ENCODE data around the gene JMJD1C. TPM values are rescaled to one million over a fixed set of nuclear protein-coding genes. Genes with fewer than 3 reads are reported as not detected.

The JMJD1C gene
- total RNA-seq, 1 donor from 2014 or later = 105 TPM

DNA sequence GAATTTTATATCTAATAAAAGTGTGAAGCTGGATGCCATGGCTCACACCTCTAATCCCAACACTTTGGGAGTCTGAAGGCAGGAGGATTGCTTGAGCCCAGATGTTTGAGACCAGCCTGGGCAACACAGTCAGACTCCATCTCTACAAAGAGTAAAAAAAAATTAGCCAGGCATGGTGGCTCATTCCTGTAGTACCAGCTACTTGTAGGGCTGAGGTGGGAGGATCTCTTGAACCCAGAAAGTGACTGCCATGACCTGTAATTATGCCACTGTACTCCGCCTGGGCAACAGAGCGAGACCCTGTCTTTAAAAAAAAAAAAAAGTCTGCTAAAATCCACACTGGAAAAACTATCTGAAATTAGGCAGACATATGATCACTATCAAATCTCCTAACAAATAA is 7.6 kb downstream of the JMJD1C start:
- no peaks in the 10 kb centered on the region for H3K36me3 ChIP-seq
- TF ChIP-seq, protein P1, sequence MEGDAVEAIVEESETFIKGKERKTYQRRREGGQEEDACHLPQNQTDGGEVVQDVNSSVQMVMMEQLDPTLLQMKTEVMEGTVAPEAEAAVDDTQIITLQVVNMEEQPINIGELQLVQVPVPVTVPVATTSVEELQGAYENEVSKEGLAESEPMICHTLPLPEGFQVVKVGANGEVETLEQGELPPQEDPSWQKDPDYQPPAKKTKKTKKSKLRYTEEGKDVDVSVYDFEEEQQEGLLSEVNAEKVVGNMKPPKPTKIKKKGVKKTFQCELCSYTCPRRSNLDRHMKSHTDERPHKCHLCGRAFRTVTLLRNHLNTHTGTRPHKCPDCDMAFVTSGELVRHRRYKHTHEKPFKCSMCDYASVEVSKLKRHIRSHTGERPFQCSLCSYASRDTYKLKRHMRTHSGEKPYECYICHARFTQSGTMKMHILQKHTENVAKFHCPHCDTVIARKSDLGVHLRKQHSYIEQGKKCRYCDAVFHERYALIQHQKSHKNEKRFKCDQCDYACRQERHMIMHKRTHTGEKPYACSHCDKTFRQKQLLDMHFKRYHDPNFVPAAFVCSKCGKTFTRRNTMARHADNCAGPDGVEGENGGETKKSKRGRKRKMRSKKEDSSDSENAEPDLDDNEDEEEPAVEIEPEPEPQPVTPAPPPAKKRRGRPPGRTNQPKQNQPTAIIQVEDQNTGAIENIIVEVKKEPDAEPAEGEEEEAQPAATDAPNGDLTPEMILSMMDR (IDR thresholded peaks at IDR 0.05) = no peak
- no peak for TF ChIP-seq POLR2AphosphoS5 (IDR thresholded peaks at IDR 0.05; ENCODE audit: insufficient read depth in 1 of 2, low read depth in 1 of 2)
- TF ChIP-seq POLR2A (IDR thresholded peaks at IDR 0.05) = no peak
- H3K4me1 ChIP-seq = peaks cover 5% of the 10 kb centered on the region
- no peaks in the 10 kb centered on the region for H3K9me3 ChIP-seq
- intact Hi-C loops (cut with DNase I) = no loop called here
- DNase-seq (ENCODE audit: extremely low spot score in 2 of 2) = no peak
- H3K27ac ChIP-seq = no peak overlapping the region
- H3K4me3 ChIP-seq = no peak overlapping the region
- H3K27me3 ChIP-seq = no peaks in the 10 kb centered on the region

DNA sequence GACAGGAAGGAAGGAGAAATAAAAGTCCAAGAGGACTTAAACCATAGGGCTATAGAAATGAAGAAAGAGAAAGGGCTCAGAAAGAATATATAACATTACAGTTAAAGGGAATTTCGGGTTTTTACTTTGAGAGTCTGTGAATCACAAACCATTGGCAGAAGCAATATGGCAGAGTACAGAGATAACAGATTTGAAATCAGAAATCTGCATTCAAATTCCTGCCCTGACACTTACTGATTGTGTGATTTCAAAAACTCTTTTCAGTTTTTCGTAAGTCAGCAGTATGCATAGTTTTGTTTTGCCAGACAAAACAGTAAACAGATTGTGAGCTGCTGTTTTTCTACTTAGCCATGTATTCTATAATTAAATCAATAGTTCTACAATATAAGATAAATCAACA is 8.2 kb downstream of the JMJD1C start:
- no peaks in the 10 kb centered on the region for H3K36me3 ChIP-seq
- no peak overlapping the region for H3K4me3 ChIP-seq
- intact Hi-C loops (cut with DNase I) = no loop called here
- no peaks in the 10 kb centered on the region for H3K27me3 ChIP-seq
- H3K27ac ChIP-seq = no peak overlapping the region
- DNase-seq (ENCODE audit: extremely low spot score in 2 of 2) = no peak
- TF ChIP-seq POLR2A (IDR thresholded peaks at IDR 0.05) = no peak
- TF ChIP-seq, protein P1 (IDR thresholded peaks at IDR 0.05) = no peak
- no peak for TF ChIP-seq POLR2AphosphoS5 (IDR thresholded peaks at IDR 0.05; ENCODE audit: insufficient read depth in 1 of 2, low read depth in 1 of 2)
- H3K4me1 ChIP-seq = peaks cover 5% of the 10 kb centered on the region
- no peaks in the 10 kb centered on the region for H3K9me3 ChIP-seq

DNA sequence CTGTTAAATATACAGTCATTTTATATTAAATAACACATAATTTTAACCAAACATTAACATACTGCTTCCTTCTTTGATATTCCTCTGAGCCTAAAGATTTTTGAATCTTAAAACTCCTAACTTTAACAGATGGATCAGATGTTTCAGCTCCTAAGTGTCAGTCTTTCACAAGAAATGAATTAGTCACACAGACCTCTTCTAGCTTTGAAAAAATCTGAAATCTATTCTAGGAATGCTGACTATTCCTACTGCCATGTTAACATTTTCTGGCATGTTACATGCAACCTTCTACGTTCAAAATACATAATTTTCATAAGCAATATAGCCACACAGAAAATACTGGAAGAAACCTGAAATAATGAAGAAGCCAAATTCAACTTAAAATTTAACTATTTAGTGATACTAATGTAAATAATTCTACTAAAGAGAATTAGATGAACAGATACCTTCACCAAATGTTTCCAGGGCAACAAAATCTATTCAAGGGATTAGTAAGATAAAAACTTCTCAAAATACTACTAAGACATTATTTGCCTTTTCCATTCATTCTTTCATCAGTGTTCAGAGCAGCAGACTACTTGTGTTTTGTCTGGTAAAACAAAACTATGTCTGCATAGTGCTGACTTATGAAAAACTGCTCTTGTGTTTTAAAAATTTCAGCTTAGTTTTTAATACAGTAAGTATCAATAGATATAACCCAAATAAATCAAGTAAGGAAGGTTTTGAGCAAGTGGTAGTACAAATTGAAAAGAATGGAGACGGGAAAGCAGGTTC is 9.2 kb downstream of the JMJD1C start:
- Histone ChIP-seq H3K27me3 (no peaks in the 10 kb centered on the region), H3K9me3 (no peaks in the 10 kb centered on the region), H3K36me3 (no peaks in the 10 kb centered on the region), H3K27ac (no peak overlapping the region), H3K4me1 (peaks cover 5% of the 10 kb centered on the region), H3K4me3 (no peak overlapping the region)
- TF ChIP-seq, protein P1 (IDR thresholded peaks at IDR 0.05) = no peak
- TF ChIP-seq POLR2AphosphoS5 (IDR thresholded peaks at IDR 0.05; ENCODE audit: insufficient read depth in 1 of 2, low read depth in 1 of 2) (no peak), POLR2A (IDR thresholded peaks at IDR 0.05) (no peak)
- intact Hi-C loops (cut with DNase I) = no loop called here
- DNase-seq (ENCODE audit: extremely low spot score in 2 of 2) = no peak

DNA sequence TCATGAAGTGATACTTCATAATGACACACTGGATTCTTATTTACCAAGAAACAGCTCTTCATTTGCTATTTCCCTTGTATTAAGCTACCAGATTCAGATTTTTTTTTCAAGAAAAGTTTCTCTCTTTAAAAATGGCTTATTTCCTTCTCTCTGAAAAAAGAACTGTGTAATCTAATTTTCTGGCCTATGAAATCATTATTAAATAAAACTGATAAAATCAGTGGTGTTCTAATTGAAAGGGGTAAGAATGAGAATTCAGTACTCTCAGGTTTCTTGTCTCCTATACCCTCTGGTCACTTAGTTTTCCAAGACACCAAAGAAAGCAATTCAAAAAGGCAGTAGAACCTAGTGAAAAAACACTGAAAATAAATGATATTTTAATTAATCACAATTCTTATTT is 10.3 kb downstream of the JMJD1C start:
- H3K4me1 ChIP-seq = peaks cover 5% of the 10 kb centered on the region
- H3K27ac ChIP-seq = no peak overlapping the region
- intact Hi-C loops (cut with DNase I) = no loop called here
- no peaks in the 10 kb centered on the region for H3K36me3 ChIP-seq
- no peak for TF ChIP-seq POLR2AphosphoS5 (IDR thresholded peaks at IDR 0.05; ENCODE audit: insufficient read depth in 1 of 2, low read depth in 1 of 2)
- TF ChIP-seq POLR2A (IDR thresholded peaks at IDR 0.05) = no peak
- TF ChIP-seq, protein P1 (IDR thresholded peaks at IDR 0.05) = no peak
- DNase-seq (ENCODE audit: extremely low spot score in 2 of 2) = no peak
- H3K27me3 ChIP-seq = no peaks in the 10 kb centered on the region
- H3K9me3 ChIP-seq = no peaks in the 10 kb centered on the region
- no peak overlapping the region for H3K4me3 ChIP-seq

DNA sequence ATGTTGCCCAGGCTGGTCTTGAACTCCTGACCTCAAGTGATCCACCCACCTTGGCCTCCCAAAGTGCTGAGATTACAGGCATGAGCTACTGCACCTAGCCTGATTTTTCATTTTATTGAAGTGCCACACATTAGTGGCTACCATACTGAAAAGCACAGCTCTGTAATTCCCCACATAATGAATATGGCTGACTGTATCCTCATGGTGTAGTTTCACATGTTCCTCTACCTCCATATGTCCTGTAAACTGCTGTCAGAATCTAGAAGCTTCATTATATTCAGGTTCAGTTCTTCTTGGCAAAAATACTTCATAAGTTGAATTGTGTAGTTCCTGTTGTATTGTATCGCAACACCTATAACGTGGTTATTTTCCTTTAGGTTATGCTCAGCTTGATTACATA is 11.1 kb downstream of the JMJD1C start:
- H3K9me3 ChIP-seq = no peaks in the 10 kb centered on the region
- intact Hi-C loops (cut with DNase I) = no loop called here
- DNase-seq (ENCODE audit: extremely low spot score in 2 of 2) = no peak
- H3K4me1 ChIP-seq = peaks cover 5% of the 10 kb centered on the region
- H3K36me3 ChIP-seq = no peaks in the 10 kb centered on the region
- H3K27ac ChIP-seq = no peak overlapping the region
- H3K4me3 ChIP-seq = no peak overlapping the region
- TF ChIP-seq POLR2A (IDR thresholded peaks at IDR 0.05) = no peak
- TF ChIP-seq, protein P1 (IDR thresholded peaks at IDR 0.05) = no peak
- TF ChIP-seq POLR2AphosphoS5 (IDR thresholded peaks at IDR 0.05; ENCODE audit: insufficient read depth in 1 of 2, low read depth in 1 of 2) = no peak
- no peaks in the 10 kb centered on the region for H3K27me3 ChIP-seq
